ENCODE measurements around the gene SMU1. TPM values are rescaled to one million over a fixed set of nuclear protein-coding genes. Genes with fewer than 3 reads are reported as not detected.

Gene SMU1
- total and polyA plus RNA-seq, 2 of the 13 experiments (the other 11 are each of a cell fraction or from before 2014, with no cell fraction given), result 12.9 to 36.6 TPM

- TF ChIP-seq LCORL (IDR thresholded peaks at IDR 0.05) (no peak), LCORL (CRISPR knock-in tag; IDR thresholded peaks at IDR 0.05) (no peak), FOXK2 (IDR thresholded peaks at IDR 0.05) (no peak), AHDC1 (CRISPR knock-in tag; IDR thresholded peaks at IDR 0.05; ENCODE audit: borderline replicate concordance) (peak; percentile 81; the same call in 1 of the 2 replicates), ZFP90 (CRISPR knock-in tag; IDR thresholded peaks at IDR 0.05; ENCODE audit: borderline replicate concordance) (no peak), ZNF124 (CRISPR knock-in tag; IDR thresholded peaks at IDR 0.05) (no peak), ZNF350 (CRISPR knock-in tag; IDR thresholded peaks at IDR 0.05; ENCODE audit: borderline replicate concordance, low read depth) (no peak), ZMYM4 (CRISPR knock-in tag; IDR thresholded peaks at IDR 0.05) (0 out of 2 replicates have a peak, but pooled peaks have one; percentile 47), ZNF747 (CRISPR knock-in tag; IDR thresholded peaks at IDR 0.05; ENCODE audit: borderline replicate concordance) (no peak), MYNN (CRISPR knock-in tag; IDR thresholded peaks at IDR 0.05; ENCODE audit: low read depth) (no peak), ZNF766 (CRISPR knock-in tag; IDR thresholded peaks at IDR 0.05; ENCODE audit: borderline replicate concordance) (no peak), NCOR1 (IDR thresholded peaks at IDR 0.05; ENCODE audit: borderline replicate concordance, low read length) (peak; percentile 32; the same call in 1 of the 2 replicates), ARNT (IDR thresholded peaks at IDR 0.05) (no peak)
- TF ChIP-seq, protein P1, sequence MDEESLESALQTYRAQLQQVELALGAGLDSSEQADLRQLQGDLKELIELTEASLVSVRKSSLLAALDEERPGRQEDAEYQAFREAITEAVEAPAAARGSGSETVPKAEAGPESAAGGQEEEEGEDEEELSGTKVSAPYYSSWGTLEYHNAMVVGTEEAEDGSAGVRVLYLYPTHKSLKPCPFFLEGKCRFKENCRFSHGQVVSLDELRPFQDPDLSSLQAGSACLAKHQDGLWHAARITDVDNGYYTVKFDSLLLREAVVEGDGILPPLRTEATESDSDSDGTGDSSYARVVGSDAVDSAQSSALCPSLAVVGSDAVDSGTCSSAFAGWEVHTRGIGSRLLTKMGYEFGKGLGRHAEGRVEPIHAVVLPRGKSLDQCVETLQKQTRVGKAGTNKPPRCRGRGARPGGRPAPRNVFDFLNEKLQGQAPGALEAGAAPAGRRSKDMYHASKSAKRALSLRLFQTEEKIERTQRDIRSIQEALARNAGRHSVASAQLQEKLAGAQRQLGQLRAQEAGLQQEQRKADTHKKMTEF (CRISPR knock-in tag; IDR thresholded peaks at IDR 0.05), result peak; percentile 86
- TF ChIP-seq, protein P2, sequence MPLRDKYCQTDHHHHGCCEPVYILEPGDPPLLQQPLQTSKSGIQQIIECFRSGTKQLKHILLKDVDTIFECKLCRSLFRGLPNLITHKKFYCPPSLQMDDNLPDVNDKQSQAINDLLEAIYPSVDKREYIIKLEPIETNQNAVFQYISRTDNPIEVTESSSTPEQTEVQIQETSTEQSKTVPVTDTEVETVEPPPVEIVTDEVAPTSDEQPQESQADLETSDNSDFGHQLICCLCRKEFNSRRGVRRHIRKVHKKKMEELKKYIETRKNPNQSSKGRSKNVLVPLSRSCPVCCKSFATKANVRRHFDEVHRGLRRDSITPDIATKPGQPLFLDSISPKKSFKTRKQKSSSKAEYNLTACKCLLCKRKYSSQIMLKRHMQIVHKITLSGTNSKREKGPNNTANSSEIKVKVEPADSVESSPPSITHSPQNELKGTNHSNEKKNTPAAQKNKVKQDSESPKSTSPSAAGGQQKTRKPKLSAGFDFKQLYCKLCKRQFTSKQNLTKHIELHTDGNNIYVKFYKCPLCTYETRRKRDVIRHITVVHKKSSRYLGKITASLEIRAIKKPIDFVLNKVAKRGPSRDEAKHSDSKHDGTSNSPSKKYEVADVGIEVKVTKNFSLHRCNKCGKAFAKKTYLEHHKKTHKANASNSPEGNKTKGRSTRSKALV (CRISPR knock-in tag; IDR thresholded peaks at IDR 0.05), result no peak
- TF ChIP-seq, protein P3, sequence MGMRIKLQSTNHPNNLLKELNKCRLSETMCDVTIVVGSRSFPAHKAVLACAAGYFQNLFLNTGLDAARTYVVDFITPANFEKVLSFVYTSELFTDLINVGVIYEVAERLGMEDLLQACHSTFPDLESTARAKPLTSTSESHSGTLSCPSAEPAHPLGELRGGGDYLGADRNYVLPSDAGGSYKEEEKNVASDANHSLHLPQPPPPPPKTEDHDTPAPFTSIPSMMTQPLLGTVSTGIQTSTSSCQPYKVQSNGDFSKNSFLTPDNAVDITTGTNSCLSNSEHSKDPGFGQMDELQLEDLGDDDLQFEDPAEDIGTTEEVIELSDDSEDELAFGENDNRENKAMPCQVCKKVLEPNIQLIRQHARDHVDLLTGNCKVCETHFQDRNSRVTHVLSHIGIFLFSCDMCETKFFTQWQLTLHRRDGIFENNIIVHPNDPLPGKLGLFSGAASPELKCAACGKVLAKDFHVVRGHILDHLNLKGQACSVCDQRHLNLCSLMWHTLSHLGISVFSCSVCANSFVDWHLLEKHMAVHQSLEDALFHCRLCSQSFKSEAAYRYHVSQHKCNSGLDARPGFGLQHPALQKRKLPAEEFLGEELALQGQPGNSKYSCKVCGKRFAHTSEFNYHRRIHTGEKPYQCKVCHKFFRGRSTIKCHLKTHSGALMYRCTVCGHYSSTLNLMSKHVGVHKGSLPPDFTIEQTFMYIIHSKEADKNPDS (CRISPR knock-in tag; IDR thresholded peaks at IDR 0.05), result no peak
Measured at GRCh38 chr9:33048054-33048465, 28.4 kb downstream of the SMU1 start (continued).
